Retinal pigment epithelial cell (primary cell): Measurements from ENCODE around the gene FLVCR2.
A peak's percentile ranks its signal among the peaks of the same experiment; 100 is the strongest.

Source experiments
- DNase-seq: peaks from one replicate; pipeline ENCODE4 v3.0.0-alpha.2; 2010; ENCODE audit warnings: low read depth
- H3K4me3 ChIP-seq: 2 replicates; pipeline ENCODE4 v1.5.1; 2011; ENCODE audit warnings: mild to moderate bottlenecking, low read length, control low read depth, moderate library complexity
- CTCF ChIP-seq: conservative IDR thresholded peaks from 2 replicates; pipeline ENCODE4 v1.5.1; 2011; ENCODE audit warnings: low read depth, low read length, control low read depth, inconsistent platforms

FLVCR2 gene

GRCh38 chr14:75558440-75558839 is 20.0 kb upstream of the FLVCR2 start:
- TF ChIP-seq CTCF, result no peak
- no peak overlapping the region for H3K4me3 ChIP-seq
- no peak for DNase-seq

GRCh38 chr14:75559045-75559444 is 19.4 kb upstream of the FLVCR2 start:
- TF ChIP-seq CTCF, result no peak
- no peak for DNase-seq

GRCh38 chr14:75559451-75560222 is 18.8 kb upstream of the FLVCR2 start:
- H3K4me3 ChIP-seq, result no peak overlapping the region
- TF ChIP-seq CTCF, result no peak
- DNase-seq, result no peak

More at GRCh38 chr14:75559045-75559444, 19.4 kb upstream of the FLVCR2 start:
- H3K4me3 ChIP-seq, result no peak overlapping the region

GRCh38 chr14:75561013-75561432 is 17.4 kb upstream of the FLVCR2 start:
- DNase-seq, result peak; percentile 30

GRCh38 chr14:75562089-75562488 is 16.3 kb upstream of the FLVCR2 start:
- no peak for TF ChIP-seq CTCF
- no peak overlapping the region for H3K4me3 ChIP-seq
- no peak for DNase-seq

More at GRCh38 chr14:75561013-75561432, 17.4 kb upstream of the FLVCR2 start:
- H3K4me3 ChIP-seq, result no peak overlapping the region
- peak; percentile 91 for TF ChIP-seq CTCF

- no peak for DNase-seq
- TF ChIP-seq CTCF, result no peak
- H3K4me3 ChIP-seq, result no peak overlapping the region
Observed at GRCh38 chr14:75562489-75562888, 15.9 kb upstream of the FLVCR2 start.

GRCh38 chr14:75563931-75564330 is 14.5 kb upstream of the FLVCR2 start:
- no peak for DNase-seq
- no peak for TF ChIP-seq CTCF
- no peak overlapping the region for H3K4me3 ChIP-seq
